Tibial nerve (tissue), 3 donors: ENCODE results near the gene COX14.

ENCODE experiments used
- POLR2A ChIP-seq, 2 donors: fragments of 450-650 bp; IDR thresholded peaks; one replicate each; pipeline ENCODE4 v1.6.1; 2017; ENCODE audit warnings: antibody characterized with exemption in 2 of 2, mild to moderate bottlenecking in 2 of 2, moderate library complexity in 2 of 2
- TF ChIP-seq, protein P1 (sequence below), 5 experiments: fragments of 200-600 bp in 3 of 5; fragments of 450-650 bp in 2 of 5; sonication (generic) in 3 of 5; IDR thresholded peaks; one replicate each; pipeline ENCODE4 v1.5.1; 2016 to 2019; ENCODE audit warnings: antibody characterized with exemption in 5 of 5, mild to moderate bottlenecking in 3 of 5, moderate library complexity in 2 of 5

GRCh38 chr12:50119387-50119786, 7.4 kb downstream of the COX14 start:
- TF ChIP-seq, protein P1, sequence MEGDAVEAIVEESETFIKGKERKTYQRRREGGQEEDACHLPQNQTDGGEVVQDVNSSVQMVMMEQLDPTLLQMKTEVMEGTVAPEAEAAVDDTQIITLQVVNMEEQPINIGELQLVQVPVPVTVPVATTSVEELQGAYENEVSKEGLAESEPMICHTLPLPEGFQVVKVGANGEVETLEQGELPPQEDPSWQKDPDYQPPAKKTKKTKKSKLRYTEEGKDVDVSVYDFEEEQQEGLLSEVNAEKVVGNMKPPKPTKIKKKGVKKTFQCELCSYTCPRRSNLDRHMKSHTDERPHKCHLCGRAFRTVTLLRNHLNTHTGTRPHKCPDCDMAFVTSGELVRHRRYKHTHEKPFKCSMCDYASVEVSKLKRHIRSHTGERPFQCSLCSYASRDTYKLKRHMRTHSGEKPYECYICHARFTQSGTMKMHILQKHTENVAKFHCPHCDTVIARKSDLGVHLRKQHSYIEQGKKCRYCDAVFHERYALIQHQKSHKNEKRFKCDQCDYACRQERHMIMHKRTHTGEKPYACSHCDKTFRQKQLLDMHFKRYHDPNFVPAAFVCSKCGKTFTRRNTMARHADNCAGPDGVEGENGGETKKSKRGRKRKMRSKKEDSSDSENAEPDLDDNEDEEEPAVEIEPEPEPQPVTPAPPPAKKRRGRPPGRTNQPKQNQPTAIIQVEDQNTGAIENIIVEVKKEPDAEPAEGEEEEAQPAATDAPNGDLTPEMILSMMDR (IDR thresholded peaks at IDR 0.05), result no peak
- no peak for TF ChIP-seq POLR2A (IDR thresholded peaks at IDR 0.05)
